NCI-H69 (cell line): ENCODE measurements around the gene FAM217A.

ENCODE experiments used
- DNase-seq: peaks from one replicate; lab custom pipeline; 2025; lab: John Stamatoyannopoulos, UW

Gene FAM217A

DNA sequence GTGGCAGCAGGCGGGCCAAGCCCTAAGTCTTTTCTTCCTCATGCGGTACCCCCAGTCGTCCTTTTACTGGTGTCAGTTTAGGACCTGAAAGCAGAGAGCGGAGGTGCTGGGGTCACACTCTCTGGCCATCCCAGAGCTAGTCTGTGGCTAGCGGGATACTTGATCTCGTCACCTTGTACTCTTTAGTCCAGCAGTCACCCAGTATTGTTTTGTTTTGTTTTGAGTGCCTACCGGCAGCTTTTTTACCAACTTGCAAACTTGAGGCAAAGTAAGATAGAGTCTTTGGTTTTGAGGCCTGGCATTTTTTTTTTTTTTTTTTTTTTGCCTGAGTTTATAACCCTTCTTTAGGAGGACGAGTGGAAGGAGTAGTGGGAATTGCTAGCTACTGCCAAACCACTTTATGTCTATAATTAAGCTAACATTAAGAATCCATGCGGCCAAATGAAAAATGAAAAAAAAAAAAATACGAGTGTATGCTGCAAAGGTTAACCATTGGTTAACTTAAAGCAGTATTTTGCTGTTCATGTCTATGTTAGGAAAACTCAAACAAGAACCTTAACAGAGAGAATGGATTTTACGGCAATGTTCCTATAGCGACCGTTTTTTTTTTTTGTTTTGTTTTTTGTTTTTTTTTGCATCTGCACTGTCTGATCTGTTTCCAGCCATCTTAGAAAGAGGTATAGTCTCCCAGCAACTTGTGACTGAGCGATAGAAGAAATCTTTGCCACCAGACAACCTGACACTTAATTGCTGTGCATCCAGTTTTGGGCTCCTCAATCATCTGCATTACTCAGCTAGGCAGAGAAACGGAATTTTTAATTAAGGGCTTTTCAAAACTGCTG, 56.9 kb downstream of the FAM217A start:
- DNase-seq = peak; percentile 22

DNA sequence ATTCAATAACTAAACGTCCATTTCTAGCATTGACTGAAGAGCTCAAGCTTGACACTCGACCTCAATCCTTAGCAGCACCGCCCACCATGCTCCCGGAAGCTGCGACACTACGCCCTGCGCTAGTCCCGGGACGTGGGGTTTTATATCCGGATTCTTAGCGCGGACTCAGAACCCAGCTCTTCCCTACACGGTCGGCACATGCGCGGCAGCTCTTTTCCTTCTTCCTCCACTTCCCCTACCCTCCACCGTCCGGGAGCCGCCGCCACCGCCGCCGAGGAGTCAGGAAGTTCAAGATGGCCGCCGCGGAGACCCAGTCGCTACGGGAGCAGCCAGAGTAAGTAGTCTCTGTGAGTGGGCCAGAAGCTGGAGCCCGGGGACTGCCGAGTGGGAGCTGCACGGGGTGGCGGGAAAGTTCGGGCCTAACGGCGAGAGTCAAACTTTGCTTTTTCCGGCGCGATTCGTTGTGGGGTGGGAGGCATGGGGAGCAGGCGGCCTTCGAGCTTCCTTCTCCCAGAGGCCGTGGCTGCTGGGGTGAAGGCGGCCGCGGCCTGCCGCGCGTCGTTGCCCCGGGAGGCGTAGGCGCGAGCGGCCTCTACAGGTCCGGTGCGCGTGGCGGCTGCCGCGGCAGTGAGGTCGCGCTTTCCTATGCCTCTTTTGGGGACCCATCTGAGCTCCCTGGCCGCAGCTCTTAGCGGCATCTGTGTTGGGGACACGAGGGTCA, 57.6 kb downstream of the FAM217A start:
- DNase-seq = peak; percentile 98

DNA sequence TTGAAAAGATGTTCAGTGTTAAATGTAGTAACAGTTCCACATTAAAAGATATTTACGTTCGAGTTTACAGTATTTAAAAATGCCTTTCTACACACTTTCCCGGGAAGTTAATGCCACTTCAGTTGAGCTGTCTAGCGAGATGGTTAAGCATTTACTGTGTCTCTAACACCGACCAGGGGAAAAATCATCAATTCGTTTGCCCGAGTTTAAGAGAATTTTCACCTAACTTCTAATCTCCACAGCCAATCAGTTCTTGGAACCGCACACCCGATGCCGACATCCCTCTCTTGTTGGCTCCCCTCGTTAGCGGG, 58.2 kb downstream of the FAM217A start:
- DNase-seq = no peak

DNA sequence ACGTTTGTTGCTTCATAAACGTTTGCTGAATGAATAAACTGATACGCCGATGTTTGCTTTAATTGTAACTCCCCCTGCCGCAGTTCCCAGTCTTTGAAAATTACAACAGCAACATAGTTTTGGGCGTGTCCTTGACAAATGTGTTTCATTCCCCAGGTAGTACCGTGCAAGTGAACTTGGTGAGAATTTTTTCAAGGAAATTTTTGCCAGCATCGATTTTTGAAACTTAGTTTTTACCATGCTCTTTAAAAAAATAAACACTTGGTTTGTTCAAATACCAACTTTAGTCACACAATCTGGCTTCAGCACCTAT, 60.1 kb downstream of the FAM217A start:
- no peak for DNase-seq
